Breast epithelium (tissue), 3 donors: ENCODE data around the gene ZNF143.

Experiments
- POLR2A ChIP-seq: fragments of 450-650 bp; IDR thresholded peaks from one replicate; pipeline ENCODE4 v1.6.1; 2016; ENCODE audit warnings: antibody characterized with exemption, mild to moderate bottlenecking, moderate library complexity
- POLR2AphosphoS5 ChIP-seq, 3 donors: sonication (generic); formaldehyde crosslinking; IDR thresholded peaks; one replicate each; pipeline ENCODE4 v1.6.1; 2017; ENCODE audit warnings: antibody characterized with exemption in 3 of 3
- TF ChIP-seq, protein P1 (sequence below), 3 donors: fragments of 450-650 bp; IDR thresholded peaks; one replicate each; pipeline ENCODE4 v1.5.1; 2016 to 2017; ENCODE audit warnings: antibody characterized with exemption in 3 of 3, mild to moderate bottlenecking in 3 of 3, moderate library complexity in 3 of 3

DNA sequence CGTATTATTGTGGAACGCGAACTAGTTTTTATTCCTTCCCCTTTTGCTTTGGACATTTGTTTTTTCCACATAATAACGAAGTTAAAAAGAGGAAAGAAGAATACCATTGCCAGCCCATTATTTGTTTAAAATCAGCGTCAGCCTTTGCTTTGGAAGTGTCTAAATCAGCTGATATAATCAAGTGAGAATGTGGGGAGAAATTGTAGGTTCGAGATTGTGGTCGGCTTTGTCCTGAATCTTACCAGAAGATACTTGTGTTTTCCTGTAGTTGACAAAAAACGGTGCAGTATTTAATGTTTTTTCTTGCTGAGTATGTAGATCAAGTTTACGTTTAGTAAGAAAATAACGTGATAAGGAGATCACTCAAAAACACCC lies 935 bp downstream of the ZNF143 start:
- TF ChIP-seq POLR2A (no peak), POLR2AphosphoS5 (IDR thresholded peaks at IDR 0.05) (no peak)
- TF ChIP-seq, protein P1, sequence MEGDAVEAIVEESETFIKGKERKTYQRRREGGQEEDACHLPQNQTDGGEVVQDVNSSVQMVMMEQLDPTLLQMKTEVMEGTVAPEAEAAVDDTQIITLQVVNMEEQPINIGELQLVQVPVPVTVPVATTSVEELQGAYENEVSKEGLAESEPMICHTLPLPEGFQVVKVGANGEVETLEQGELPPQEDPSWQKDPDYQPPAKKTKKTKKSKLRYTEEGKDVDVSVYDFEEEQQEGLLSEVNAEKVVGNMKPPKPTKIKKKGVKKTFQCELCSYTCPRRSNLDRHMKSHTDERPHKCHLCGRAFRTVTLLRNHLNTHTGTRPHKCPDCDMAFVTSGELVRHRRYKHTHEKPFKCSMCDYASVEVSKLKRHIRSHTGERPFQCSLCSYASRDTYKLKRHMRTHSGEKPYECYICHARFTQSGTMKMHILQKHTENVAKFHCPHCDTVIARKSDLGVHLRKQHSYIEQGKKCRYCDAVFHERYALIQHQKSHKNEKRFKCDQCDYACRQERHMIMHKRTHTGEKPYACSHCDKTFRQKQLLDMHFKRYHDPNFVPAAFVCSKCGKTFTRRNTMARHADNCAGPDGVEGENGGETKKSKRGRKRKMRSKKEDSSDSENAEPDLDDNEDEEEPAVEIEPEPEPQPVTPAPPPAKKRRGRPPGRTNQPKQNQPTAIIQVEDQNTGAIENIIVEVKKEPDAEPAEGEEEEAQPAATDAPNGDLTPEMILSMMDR (IDR thresholded peaks at IDR 0.05), result no peak
